Mesenteric fat pad (tissue), 1 donor: ENCODE measurements around the gene KLF18. TPM values are rescaled to one million over a fixed set of nuclear protein-coding genes. Genes with fewer than 3 reads are reported as not detected.
"Not testable (repeated sequence)": the region's sequence is repeated elsewhere in the genome, so short reads cannot be mapped to it uniquely, and the experiment has no call there.

Experiments used
- DNase-seq: peaks from one replicate; pipeline ENCODE4 v3.0.0-alpha.2; 2020; ENCODE audit warnings: low spot score
- total RNA-seq: library from RNA; stranded (reverse); fragmentation: NEBNext Ultra II Directional; extraction: Animal tissue kit (Norgen Biotek cat#: 25700); gene quantifications from one replicate; pipeline ENCODE4 v1.2.1, GENCODE V29; 2021
- donor health status: DM: yes; HTN: yes; CAD: no.

Gene KLF18
- total RNA-seq, 1 donor from 2014 or later = not detected

DNA sequence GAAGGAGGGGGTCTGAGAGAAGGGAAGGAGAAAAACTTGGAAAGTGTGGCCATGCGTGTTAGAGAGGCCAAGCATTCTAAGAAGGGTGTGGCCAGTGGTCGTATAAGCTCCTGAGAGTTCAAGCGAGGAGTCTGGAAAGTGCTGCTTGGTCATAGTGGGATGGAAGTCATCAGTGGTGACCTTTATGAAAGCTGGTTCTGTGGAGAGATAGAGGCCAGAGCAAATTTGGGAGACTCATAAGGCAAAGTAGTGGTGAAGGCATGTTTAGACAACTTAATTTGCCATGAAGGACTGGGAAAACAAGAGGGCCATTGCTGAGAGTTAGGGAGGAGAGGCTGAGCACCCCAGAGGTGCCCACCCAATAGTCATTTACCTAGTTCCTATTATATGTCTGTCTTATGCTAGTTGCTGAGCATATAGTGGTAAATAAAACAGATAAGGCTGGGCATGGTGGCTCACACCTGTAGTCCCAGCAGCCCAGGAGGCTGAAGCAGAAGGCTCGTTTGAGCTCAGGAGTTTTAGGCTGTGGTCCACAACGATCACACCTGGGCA is 21.0 kb downstream of the KLF18 start:
- no peak for DNase-seq

DNA sequence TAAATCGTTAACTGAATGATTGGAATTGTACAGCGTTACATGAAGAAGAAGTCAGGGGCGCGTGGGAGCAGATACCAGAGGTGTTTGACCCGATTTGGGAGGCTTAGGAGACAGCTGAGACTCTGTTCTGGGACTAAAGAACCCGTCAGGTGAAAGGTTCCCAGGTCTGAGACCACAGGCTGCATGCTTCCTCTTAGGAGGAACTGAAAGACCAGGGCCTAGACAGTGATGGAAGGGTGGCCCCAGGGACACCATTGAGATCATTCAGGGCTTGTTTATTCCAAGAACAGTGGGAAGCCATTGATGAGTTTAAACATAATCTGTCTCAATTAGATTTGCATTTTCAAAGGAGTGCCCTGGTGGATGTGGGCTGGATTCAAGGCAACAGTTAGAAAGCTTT is 21.9 kb downstream of the KLF18 start:
- DNase-seq = no peak

DNA sequence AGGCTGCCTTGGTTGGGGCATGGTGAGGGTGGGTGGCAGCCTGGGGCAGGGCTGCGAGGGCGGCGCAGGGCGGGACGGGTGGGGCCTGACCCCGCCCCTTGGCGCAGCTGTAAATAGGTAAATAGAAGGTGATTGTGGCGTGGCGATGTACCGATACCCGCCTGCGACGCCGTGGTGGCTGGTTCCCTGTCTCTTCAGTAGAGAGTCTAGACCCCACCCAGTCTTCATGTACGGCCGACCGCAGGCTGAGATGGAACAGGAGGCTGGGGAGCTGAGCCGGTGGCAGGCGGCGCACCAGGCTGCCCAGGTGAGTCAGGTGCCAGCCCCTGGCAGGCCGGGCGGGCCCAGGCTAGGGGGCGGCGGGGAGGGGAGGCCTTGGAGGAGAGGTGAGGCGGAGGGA is 22.7 kb downstream of the KLF18 start, which contains the start of gene KLF17:
Gene KLF17, plus strand, starts transcription at position 140 of the 400 bp plus-strand sequence. Its CDS starts 87 bp downstream, at position 227.
- DNase-seq = no peak

DNA sequence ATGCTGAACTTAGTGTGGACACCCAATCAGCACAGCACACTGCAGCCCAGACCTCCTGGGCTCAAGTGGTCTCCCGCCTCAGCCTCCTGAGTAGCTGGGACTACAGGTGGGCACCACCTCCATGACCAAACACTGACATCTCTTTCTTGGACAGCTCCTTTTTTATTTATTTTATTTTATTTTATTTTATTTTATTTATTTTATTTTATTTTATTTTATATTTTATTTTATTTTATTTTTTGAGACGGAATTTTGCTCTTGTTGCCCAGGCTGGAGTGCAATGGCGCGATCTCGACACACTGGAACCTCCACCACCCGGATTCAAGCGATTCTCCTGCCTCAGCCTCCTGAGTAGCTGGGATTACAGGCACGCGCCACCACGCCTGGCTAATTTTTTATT is 24.2 kb downstream of the KLF18 start:
- DNase-seq = not testable (repeated sequence)

DNA sequence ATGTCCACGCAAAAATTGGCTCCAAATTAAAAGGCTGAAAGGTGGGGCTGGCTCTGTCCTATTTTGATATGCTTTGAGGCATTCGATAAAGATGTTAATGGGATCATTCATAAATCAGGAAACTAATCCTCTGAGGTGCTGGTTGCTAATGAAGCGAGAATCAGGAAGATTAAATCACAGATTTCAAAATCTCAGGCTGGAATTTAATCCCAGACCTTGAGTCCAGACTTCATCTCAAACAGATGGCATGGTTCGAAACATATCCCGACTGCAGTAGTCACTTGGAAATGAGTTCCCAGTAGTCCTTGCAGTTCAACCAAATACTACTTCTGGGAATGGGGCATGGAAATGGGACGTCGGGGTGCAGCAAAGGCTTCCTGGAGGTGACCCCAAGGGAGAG is 27.3 kb downstream of the KLF18 start:
- DNase-seq = no peak

DNA sequence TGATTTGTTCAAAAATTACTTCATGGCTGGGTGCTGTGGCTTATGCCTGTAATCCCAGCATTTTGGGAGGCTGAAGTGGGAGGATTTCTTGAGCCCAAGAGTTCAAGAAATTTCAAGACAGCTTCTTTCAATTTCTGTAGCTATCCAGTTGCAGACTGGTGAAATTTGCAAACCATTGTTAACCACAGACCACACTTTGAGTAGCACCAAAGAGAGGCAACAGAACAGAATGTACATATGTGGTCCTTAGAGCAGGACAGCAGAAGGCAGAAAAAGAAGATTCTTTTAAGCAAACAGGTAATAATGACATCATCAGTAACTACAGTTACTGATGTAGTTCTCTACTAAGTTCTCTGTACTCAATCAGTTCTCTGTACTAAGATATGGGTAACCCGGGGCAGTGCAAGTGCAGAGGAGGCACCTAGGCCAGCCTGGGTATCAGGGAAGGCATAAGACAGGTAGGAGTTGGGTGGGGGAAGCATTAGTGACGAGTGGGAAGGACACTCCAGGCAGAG is 28.3 kb downstream of the KLF18 start:
- no peak for DNase-seq

DNA sequence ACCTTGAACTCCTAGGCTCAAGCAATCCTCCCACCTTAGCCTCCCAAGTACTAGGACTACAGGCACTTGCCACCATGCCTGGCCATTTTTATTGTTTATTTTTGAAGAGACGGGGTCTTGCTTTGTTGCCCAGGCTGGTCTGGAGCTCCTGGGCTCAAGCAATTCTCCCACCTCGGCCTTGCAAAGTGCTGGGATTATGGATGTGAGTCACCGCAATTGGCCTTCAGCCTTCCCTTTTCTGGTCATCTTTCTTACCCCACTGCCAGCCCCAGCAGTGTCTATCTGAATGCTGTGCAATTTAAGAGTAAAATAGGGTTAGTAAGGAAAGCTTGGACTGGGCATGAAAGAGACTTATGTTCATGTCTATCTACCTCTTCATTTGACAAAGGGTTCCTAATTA is 28.9 kb downstream of the KLF18 start:
- no peak for DNase-seq

DNA sequence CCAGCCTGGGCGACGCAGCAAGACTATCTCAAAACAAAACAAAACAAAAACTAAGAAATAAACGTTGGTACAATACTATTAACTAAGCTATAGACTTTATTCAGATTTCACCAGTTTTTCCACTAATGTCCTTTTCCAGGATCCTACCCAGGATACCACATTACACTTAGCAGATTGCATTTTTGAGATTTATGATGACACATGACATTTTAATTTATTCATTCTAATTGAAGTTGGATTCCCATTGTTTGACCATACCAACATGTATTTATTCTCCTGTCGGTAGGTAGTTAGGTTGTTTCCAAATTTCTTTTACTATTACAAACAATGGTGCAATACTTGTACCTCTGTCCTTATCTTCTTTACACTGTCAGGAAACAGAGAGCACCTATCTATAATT is 29.6 kb downstream of the KLF18 start:
- no peak for DNase-seq

DNA sequence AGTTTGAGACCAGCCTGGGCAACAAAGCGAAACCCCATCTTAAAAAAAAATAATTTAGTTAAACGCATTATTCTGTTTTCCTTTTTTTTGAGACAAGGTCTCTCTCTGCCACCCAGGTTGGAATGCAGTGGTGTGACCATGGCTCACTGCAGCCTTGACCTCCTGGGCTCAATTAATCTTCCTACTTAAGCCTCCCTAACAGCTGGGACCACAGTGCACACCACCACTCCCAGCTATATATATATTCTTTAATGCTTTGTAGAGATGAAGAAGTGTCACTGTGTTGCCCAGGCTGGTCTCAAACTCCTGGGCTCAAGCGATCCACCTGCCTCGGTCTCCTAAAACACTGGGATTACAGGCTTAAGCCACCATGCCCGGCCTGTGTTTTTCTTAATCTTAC is 30.5 kb downstream of the KLF18 start:
- no peak for DNase-seq

DNA sequence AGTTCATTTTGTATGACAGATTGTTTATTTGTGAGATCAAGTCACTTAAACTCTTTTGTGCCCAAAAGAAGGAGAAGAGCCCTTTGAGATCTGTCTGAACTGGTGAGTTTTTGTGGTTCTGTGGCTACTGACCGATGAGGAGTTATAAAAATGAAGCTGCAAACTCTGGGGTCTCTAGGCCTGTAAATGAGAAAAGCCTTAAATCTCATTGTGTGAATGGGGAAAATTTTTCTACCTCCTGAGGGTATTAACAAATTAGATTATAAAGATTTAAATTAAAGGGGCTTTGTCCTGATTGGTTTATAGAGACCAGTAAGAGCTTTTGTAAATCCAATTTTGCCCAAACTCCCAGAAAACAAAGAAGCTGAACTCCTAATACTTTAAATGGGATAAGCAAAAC is 32.5 kb downstream of the KLF18 start:
- DNase-seq = no peak

DNA sequence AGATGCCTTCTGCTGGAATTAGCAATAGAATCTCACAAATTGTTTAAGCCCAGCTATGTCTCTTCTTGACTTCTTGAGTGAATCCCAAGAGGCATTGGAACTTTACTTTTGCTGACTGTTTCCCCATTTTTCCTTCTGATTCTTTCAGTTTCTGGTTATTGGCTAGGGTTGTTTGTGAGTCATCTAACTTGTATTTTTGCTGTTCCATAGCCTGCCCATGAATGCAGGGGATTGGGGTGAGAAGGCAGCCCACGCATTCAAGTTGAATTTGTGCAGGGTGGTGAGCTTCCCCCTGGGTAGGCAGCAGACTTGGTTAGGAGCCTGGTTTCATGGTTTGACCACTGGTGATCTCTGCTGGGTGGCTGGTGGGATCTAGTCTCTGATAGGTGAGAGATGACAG is 33.2 kb downstream of the KLF18 start:
- no peak for DNase-seq

DNA sequence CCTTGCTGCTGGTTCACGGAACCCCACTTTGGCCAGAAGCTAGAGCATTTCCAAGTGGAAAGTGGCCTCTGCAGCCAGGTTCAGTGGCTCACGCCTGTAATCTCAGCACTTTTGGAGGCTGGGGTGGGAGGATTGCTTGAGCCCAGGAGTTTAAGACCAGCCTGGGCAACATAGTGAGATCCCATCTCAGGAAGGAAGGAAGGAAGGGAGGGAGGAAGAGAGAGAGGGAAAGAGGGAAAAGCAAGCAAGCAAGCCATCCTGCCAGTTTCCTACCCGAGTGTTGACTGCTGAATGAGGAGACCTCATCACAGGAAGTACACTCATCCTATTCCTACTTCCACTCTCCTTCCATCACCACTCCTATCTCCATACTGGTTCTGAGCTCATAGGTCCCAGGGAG is 35.6 kb downstream of the KLF18 start:
- no peak for DNase-seq

DNA sequence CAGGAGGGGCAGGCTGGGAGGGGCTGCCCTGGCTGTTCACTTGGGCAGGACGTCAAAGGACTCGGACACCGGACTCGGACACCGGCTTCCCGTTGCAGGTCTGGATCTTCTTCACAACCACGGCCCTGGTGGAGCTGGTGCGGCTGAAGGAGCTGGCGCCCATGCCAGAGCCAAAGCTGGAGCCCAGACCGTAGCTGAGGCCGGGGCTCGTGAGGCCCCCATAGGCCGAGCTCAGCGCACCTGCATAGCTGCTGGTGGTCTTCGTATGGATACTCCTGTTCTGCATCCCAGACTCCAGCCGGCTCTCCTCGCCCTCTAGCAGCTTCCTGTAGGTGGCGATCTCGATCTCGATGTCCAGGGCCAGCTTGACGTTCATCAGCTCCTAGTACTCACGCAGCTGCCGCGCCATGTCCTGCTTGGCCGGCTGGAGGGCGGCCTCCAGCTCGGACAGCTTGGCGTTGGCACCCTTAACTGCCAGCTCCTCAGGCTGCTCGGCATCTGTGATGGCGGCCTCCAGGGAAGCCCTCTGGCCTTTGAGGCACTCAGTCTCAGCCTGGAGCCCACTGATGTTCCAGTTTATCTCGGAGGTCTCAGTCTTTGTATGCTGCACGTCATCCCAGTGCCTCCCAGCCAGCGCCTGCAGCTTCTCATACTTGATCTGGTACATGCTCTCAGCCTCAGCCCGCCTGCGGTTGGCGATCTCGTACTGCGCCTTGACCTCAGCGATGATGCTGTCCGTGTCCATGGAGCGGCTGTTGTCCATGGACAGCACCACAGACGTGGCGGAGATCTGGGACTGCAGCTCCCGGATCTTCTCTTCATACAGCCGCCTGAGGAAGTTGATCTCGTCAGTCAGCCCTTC is 37.9 kb downstream of the KLF18 start:
- DNase-seq = no peak

DNA sequence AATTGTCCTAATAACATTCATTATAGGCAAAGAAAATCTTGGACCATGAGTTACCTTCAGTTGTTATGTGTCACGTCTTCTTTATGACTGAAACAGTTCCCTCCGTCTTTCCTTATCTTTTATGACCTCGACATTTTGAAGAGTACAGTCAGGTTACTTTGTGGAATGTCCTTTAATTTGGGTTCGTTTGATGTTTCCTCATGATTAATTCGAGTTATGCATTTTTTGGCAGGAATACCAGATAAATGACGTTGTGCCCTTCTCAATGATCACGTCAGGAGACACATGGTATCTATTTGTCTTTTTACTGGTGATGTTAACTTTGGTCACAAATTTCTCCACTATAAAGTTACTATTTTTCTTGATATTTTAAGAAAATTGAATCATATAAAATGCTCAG is 40.1 kb downstream of the KLF18 start:
- no peak for DNase-seq

DNA sequence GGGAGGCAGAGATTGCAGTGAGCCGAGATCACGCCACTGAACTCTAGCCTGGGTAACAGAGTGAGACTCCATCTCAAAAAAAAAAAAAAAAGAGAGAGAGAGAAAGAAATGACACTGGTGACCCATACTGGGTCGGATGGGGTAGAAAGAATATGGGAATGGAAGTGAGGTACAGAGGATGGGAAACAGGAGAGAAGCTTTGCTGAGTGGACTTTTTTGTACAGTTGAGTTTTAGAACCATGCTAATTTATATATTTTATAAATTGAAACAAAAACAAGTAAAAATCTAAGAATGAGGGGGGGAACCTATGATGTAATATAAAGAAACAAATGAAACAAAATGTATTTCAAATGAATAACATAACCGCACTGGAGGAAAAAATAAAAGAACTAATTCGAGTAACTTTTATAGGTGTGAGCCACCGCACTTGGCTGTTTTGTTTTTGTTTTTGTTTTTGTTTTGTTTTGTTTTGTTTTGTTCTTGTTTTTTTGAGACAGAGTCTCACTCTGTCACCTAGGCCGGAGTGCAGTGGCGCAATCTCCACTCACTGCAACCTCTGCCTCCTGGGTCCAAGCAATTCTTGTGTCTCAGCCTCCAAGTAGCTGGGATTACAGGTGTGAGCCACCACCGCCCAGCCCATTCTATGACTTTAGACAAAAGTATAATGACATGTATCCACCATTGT is 41.1 kb downstream of the KLF18 start:
- no peak for DNase-seq

DNA sequence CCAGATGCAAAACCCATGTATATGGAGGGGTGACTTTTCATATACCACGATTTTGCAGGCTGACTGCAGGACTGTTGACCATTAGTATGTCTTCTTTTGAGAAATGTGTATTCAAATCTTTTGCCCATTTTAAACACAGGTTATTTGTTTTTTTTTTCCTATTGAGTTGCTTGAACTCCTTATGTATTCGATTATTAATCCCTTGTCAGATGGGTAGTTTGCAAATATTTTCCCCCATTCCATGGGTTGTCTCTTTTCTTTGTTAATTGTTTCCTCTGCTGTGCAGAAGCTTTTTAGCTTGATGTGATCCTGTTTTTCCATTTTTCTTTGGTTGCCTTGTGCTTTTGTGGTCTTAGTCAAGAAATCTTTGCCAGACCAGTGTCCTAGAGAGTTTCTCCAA is 47.4 kb downstream of the KLF18 start:
- DNase-seq = no peak

DNA sequence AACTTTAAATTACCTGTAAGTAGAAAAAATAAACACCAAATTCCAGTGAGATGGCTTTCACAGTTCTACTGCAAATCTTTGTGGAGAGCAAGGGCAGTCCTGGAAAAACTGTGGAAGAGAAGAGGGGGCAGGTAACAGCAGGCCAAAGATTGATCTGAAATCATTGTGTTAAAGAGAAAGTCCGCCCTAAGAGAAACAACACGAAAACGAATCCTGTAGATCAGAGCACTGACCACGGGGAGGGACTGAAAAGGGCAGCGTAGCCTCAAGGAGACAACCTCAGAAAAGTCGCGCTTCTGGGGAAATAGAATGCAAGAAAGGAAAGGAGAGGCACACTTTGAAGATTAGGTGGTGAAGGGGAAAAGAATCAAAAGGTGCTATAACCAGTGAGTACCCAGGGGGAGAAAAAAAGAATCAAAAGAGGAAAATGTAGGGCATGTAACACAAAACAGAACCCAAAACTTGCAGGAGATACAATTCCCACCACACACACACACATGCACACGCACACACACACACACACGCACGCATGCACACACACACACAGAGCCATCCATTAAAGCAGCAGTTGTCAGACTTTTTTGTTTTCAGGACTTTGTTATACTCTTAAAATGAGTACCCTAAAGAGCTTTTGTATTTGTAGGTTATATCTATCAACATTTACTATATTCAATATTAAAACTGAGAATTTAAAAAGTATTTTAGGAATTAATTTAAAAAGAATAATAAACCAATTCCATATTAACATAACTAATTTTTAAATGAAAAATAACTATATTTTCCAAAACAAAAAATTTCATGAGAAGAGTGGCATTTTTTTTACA is 50.8 kb downstream of the KLF18 start:
- DNase-seq = no peak

DNA sequence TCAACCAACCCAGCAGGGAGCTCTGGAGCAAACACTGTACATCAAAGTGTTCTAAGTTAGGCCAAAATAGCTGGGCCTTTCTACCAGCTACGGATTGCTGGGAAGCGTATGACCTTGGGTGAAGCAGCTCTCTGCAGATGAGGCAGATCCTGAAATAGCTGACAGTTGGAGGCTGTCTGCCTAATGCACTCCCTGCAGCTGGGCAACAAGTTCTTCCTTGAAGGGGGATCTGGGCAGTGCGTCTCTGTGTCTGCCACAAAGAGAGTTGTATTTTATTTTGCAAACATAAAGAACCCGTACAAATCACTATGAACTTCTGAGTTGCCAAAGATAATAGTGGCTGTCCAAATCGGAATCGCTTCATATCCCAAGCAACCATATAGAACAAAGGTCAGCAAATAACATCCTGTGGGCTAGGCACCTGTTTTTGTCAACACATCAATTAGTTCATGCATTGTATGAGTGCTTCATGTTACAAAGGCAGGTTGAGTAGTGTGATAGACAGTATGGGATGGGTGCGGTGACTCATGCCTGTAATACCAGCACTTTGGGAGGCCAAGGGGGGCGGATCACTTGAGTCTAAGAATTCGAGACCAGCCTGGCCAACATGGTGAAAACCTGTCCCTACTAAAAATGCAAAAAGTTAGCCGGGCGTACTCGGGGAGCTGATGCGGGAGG is 51.9 kb downstream of the KLF18 start:
- DNase-seq = no peak
